HepG2 (cell line): ENCODE results near the gene PLPPR2. TPM values are rescaled to one million over a fixed set of nuclear protein-coding genes. Genes with fewer than 3 reads are reported as not detected.

Source experiments
- ATF5 ChIP-seq: sonication (generic); formaldehyde crosslinking; IDR thresholded peaks from 2 replicates; pipeline ENCODE4 v1.4.0; 2020; ENCODE audit warnings: mild to moderate bottlenecking, low read depth, missing genetic modification reagents
- ATM ChIP-seq: fragments of 450-650 bp; IDR thresholded peaks from 2 replicates; pipeline ENCODE4 v1.7.1; 2017; ENCODE audit warnings: mild to moderate bottlenecking, borderline replicate concordance
- BRCA1 ChIP-seq: sonication (generic); formaldehyde crosslinking; IDR thresholded peaks from 2 replicates; pipeline ENCODE4 v1.4.0; 2020; ENCODE audit warnings: missing genetic modification reagents
- CHD4 ChIP-seq: fragments of 200-600 bp; sonication (generic); IDR thresholded peaks from 2 replicates; pipeline ENCODE4 v1.7.0; 2017; ENCODE audit warnings: mild to moderate bottlenecking, low read length, borderline replicate concordance
- CSRNP1 ChIP-seq: sonication (generic); formaldehyde crosslinking; IDR thresholded peaks from 2 replicates; pipeline ENCODE4 v1.8.1; 2023; ENCODE audit warnings: mild to moderate bottlenecking, missing genetic modification reagents
- CTCF ChIP-seq: sonication (generic); formaldehyde crosslinking; IDR thresholded peaks from 2 replicates; pipeline ENCODE4 v1.5.0; 2020; ENCODE audit warnings: mild to moderate bottlenecking, missing genetic modification reagents, moderate library complexity
- IRF1 ChIP-seq: sonication (generic); formaldehyde crosslinking; IDR thresholded peaks from 2 replicates; pipeline ENCODE4 v1.4.0; 2020; ENCODE audit warnings: low read depth, mild to moderate bottlenecking, missing genetic modification reagents
- MED1 ChIP-seq: sonication (generic); formaldehyde crosslinking; IDR thresholded peaks from 2 replicates; pipeline ENCODE4 v1.4.0; 2020; ENCODE audit warnings: missing genetic modification reagents
- MEIS1 ChIP-seq: sonication (generic); formaldehyde crosslinking; IDR thresholded peaks from 2 replicates; pipeline ENCODE4 v1.9.0; 2021; ENCODE audit warnings: mild to moderate bottlenecking, missing genetic modification reagents, moderate library complexity, borderline replicate concordance
- RBM22 ChIP-seq: fragments of 200-400 bp; formaldehyde crosslinking; optimal IDR thresholded peaks from 2 replicates; pipeline ENCODE3; 2017; ENCODE audit warnings: mild to moderate bottlenecking, low read length, moderate library complexity
- SIX4 ChIP-seq: sonication (generic); formaldehyde crosslinking; IDR thresholded peaks from 2 replicates; pipeline ENCODE4 v1.4.0; 2020; ENCODE audit warnings: missing genetic modification reagents
- TFAP4 ChIP-seq: sonication (generic); IDR thresholded peaks from 2 replicates; pipeline ENCODE4 v1.6.1; 2016; ENCODE audit warnings: low read depth, borderline replicate concordance
- THAP9 ChIP-seq: sonication (generic); formaldehyde crosslinking; IDR thresholded peaks from 2 replicates; pipeline ENCODE4; 2020; ENCODE audit warnings: missing genetic modification reagents, mild to moderate bottlenecking, borderline replicate concordance
- YEATS2 ChIP-seq: sonication (generic); formaldehyde crosslinking; IDR thresholded peaks from 2 replicates; pipeline ENCODE4 v1.4.0; 2020; ENCODE audit warnings: missing genetic modification reagents, borderline replicate concordance
- ZNF562 ChIP-seq: sonication (generic); formaldehyde crosslinking; IDR thresholded peaks from 2 replicates; pipeline ENCODE4 v1.8.0; 2022; ENCODE audit warnings: missing genetic modification reagents, borderline replicate concordance
- ZNF564 ChIP-seq: sonication (generic); formaldehyde crosslinking; IDR thresholded peaks from 2 replicates; pipeline ENCODE4 v1.8.1; 2023; ENCODE audit warnings: mild to moderate bottlenecking, missing genetic modification reagents
- polyA plus RNA-seq, 8 experiments: library from polyadenylated mRNA; depleted of rRNA in 3 of 8; stranded (reverse) in 7 of 8; unstranded in 1 of 8; fragments of >200 nt; fragmentation: Illumina TruSeq in 4 of 8; extraction: Trizol in 4 of 8; gene quantifications; 2 replicates each; pipeline versions ENCODE4 v1.2.1 to v1.2.3, GENCODE V29; 2011 to 2016; ENCODE audit warnings: low read depth in 4 of 8, missing spikeins in 1 of 8, mixed read lengths in 1 of 8; ENCODE audit not compliant: insufficient read depth in 1 of 8
- total RNA-seq, 5 experiments: library from RNA; depleted of rRNA; stranded (reverse); fragments of >200 nt; fragmentation: Illumina TruSeq; extraction: Trizol; gene quantifications; 2 replicates each; pipeline ENCODE4 v1.2.3, GENCODE V29; 2016; ENCODE audit warnings: low read depth in 1 of 5

PLPPR2 gene
- total and polyA plus RNA-seq, 2 of the 13 experiments (the other 11 are each of a cell fraction or from before 2014, with no cell fraction given): 1.5 to 2.1 TPM

- TF ChIP-seq THAP9 (CRISPR knock-in tag) (peak; percentile 69; the same call in 1 of the 2 replicates), CHD4 (no peak), ZNF562 (CRISPR knock-in tag) (no peak), MED1 (CRISPR knock-in tag) (peak; percentile 64), MEIS1 (peak; percentile 47; the same call in 1 of the 2 replicates), ATF5 (CRISPR knock-in tag) (no peak), YEATS2 (CRISPR knock-in tag) (peak; percentile 39; the same call in 1 of the 2 replicates), CSRNP1 (CRISPR knock-in tag) (peak; percentile 81), RBM22 (no peak), ZNF564 (no peak), IRF1 (CRISPR knock-in tag) (no peak), CTCF (CRISPR knock-in tag) (peak; percentile 95), ATM (no peak), TFAP4 (peak; percentile 29; the same call in 1 of the 2 replicates), BRCA1 (CRISPR knock-in tag) (no peak), SIX4 (CRISPR knock-in tag) (no peak)
These were observed 25.7 kb downstream of the PLPPR2 start (continued) for GRCh38 chr19:11380653-11381537.
